Activated T-cell treated with anti-CD3 and anti-CD28 coated beads, Interleukin-2, amount 50 U/mL, for 1 hour (primary cell): Measurements from ENCODE around the gene CDX2.

Source experiments
- DNase-seq: peaks from one replicate; pipeline ENCODE4 v3.0.0-alpha.2; 2020

CDX2 gene

GRCh38 chr13:27978301-27978968 is 9.3 kb upstream of the CDX2 start:
- DNase-seq = no peak

- DNase-seq = no peak
Observed at GRCh38 chr13:27977476-27978300, 8.6 kb upstream of the CDX2 start.

DNA sequence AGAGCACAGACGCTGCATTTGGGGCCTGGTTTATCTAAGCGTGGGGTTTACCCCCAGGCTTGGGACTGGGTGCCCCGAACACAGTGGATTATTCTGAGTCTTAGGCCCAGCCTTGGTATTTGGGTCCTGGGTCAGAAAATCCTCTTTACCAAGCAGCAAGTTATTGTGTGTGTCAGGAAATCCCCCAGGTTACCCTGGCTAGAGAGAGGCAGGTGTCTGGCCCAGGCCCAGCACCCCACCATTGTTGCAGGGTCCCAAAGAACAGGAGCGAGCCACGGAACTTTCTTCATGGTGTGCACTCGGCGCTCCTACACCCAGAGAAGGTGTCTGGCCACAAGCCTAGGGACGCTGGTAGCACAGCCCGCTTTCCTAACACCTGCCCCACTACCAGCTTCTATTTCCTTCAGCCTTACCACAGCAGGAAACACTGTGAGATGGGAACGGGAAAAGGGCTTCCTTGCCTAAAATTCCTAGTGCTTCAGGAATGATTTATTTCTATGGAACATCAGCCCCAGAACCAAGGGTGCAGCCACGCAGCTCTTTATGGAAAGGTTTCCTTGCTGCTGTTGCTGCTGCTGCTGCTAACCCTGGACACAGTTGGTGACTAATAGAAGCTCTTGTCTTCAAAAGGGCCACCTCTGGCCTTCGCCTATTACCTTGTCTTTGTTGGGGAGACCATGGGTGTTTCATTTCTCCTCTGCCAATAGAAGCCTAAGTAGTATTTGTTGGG is 7.4 kb upstream of the CDX2 start:
- no peak for DNase-seq

- no peak for DNase-seq
Observed at GRCh38 chr13:27975564-27976361, 6.6 kb upstream of the CDX2 start.

DNA sequence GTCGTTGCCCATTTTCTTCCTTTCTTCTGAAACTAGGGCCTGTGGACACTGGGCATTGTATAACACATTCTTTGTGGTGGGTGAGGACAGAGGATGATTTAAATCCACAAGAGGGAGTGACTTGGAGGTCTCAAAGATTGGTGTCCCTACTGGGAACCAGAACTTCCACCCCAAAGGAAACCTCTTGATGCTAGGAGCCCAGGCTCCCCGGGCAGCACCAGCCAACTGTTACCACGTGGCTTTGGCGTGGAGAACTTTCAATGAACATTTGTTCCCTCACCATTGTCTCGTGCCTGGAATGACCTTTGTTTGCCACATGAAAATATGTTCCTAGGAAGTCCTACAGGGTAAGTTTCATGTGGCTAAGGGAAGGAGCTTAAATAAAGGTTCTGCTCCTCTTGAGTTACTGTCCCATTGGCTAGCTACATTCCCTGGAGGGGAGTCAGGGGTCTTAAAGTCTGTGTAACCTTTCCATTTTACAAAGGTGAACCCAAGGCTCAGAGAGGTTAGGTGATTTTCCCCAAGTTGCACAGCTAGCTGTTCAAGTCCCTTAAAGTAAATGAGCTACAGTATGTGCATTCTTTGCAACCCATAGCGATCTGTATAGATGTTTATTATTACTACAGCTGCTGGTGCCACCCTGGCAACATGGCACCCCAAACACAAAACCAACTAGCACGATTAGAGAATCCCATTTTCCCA is 5.0 kb upstream of the CDX2 start:
- no peak for DNase-seq

DNA sequence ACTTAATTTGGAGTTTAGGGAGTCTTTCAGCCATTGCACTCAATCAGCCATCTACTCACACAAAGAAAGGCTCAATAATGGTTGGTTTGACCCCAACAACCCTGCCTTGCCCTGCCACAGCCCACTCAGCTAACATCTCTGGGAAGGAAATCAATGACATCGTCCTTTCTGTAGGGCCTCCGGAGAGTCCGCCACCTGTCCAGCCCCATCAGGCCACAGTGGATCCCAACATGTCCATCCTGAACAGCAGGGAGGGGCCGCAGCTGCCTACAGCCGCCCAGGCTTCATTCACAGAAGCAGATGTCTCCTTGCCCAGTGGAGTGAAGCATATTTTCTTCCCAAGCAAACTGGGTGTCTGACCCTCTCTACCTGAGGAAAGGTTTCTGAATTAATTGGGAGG is 4.2 kb upstream of the CDX2 start:
- DNase-seq = no peak

- DNase-seq = no peak
Observed at GRCh38 chr13:27972478-27972820, 3.3 kb upstream of the CDX2 start.

DNA sequence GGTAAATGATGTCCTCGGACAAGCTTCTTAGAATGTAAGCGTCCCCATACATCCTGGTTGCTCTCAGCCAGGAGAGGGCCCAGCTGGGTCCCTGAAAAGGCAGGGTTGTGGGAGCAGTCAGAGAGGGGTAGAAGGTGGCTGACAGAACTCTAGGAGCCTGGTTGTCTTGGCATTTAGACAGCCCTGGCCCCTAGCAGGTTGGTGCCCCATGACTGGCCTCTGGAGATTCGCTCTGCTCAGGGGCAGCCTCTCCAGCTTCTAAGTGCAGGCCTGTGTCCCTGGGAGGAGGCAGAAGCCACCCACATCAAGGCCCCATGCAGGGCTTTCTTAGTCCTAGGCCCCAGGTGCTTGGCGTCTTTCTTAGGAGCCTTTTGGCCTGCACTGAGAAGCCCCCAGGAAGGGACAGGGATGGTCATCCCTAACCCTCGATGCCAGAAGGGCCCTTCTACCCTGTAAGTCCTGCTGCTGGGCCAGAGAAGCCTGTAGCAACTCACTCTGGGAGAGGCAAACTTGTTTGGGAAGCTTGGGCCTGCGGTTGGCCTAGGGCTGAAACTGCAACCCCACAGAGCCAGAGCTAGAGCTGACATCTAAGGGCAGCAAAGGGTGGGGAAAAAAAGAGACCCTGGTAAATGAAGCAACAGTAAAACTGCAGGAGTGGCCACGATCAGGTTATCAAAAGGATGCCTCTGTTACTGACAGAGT is 2.8 kb upstream of the CDX2 start:
- DNase-seq = no peak

GRCh38 chr13:27971236-27971645 is 2.1 kb upstream of the CDX2 start:
- no peak for DNase-seq

DNA sequence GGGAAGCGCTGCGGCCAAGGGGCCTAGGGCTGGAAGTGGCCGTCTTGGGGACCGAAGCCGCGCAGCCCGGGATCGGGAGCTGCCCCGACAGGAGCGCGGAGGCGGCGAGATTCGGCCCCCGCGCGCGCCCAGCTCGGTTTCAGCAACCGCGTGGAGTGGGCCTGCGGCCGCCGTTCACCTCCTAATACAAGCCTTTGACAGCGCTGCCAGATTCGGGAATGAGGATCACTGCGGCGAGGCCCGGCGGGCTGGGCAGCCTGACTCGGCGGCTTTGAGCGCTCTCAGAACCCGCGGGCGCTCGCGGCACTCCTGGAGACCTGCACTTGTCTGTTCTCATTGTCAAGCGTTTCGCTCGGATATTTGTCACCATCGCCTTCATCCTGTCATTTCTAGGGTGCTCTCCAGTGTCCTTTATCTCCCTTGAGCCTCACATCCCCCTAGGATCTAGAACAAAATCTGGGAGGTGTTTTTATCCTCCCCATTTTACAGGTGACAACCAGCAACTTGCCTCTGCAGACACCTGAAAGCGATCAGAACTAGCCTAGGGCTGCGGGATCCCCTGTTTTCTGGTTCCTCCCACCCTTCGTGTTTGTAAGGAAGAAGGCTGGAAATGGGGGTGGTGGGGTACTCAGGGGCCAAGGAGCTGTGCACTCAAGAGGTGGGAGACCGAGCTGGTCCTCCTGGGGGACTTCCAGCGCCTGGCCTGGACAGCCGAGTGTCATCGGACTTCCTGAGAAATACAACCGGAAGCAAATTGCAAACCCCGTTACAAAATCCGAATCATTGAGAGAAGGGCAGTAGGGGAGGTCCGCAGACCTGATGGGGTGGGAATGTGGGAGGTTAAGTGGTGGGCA is 1.5 kb upstream of the CDX2 start:
- no peak for DNase-seq

DNA sequence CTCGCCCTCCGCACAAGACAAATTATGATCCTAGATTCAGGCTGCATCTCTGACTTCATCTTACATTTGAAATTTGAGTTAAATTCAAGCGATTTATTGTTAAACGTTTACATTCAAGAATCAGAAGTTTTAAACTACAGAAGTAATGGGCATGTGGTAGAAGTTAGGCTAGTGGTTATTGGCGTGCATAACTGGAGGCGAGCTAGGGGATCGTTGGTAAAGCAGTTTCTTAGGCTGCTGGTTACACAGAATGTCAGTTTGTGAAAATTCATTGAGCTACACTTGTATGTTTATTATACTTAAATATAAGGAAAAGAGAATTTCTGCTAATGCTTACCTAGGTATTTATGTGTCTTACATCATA is 733 bp upstream of the CDX2 start:
- DNase-seq = no peak

DNA sequence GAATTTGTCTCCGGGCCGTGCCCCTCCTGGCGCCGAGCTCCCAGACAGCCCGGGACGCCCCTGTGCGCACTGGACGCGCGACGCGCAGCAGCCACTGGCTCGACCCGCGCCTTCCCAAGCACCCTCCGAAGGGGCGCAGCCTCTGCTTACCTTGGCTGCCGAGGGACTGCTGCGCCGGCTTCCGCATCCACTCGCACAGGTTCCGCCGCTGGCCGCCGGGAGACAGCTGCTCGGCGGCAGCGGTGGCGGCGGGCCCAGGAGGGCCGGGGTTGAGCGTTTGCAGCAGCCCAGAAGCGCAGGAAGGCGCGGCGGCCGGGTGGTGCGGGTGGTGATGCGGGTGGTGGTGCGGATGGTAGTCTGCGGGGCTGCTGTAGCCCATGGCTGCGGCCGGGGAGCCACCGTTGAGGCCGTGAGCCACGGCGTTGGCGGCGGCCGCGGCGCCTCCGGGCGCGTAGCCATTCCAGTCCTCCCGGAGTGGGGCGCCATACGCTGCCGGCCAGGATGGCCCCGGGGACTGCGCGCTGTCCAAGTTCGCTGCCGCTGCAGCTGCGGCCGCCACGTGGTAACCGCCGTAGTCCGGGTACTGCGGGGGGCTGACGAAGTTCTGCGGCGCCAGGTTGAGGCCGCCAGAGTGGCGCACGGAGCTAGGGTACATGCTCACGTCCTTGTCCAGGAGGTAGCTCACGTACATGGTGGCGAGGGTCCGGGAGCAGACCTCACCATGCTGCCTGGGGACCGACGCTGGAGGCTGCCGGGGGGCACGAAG is 616 bp downstream of the CDX2 start:
- no peak for DNase-seq

DNA sequence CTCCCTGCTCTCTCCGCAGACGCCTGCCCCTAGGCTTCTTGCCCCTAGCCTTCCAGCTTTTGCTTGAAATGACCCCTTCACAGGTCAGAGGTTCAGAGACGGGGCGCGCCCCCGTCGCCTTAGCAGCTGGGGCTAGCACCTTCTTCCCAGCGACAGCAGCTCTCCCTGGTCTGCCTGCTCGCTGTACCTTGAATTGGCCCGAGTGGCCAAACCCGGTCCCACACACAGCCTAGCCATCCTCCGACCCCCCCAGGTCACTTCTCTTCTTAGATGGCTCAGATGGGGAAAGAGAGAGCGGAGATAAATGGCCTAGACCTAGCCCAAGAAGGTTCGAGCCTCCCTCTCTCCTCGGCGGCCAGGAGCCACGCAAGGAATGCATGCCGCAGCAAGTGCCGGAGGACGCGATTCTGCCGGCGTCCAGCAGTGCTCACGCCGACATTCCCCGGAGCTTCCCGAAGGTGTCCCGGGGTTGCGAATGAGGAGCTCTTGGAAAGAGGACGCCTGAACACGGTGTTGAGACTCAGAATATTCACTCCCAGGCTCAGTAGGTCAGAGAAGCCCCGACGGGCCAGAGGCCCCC is 1.3 kb downstream of the CDX2 start:
- no peak for DNase-seq

DNA sequence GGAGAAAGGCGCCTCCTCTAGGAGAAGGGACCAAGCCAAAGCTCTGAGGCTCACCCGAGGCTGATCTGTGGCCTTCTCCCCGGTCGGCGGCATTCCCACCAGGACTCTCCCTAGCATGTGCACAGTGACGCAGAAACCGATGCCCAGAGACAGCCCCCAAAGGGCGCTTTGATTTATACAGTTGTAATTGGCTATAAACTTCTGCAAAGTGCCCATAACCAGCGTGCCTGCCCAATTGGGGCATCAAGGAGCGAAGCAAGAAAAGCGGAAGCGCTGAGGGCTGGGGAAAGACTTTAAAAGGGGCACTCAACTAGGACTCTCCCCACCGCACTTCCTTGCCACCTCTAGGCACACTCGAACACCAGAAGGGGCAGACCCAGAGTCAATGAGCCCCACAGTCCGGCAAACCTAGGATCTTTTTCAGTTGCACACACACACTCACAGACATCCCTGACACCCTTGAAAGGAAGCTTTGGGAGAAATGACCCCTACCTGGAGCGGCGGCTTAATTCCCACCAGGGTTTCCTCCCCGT is 1.8 kb downstream of the CDX2 start:
- DNase-seq = no peak

DNA sequence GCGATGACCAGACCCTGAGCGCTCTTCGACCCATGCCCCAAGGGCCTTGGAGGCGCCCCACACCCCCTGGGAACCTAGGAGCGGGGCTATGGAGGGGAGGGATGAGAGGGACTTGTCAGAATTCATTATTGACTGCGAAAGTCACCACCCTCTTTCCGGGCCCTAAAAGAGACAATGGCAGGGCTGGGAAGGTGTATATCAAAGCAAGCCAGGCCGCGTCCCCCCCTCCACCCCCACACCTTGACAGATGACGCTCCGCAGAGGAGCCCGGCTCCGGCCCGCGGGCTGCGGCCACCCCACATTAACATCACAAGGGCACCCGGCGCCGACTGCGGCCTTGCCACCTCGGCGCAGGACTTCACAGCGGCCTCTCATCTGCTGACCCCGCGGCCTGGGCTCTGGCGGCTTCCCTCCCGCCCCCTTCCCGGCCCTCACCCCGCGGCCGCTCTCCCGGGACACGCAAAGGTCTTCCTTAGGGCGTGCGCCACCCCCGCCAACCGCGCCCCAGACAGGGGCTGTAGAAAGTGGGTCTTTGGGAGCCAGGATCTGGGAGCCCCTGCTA is 2.4 kb downstream of the CDX2 start:
- DNase-seq = no peak

GRCh38 chr13:27965740-27966640 is 3.1 kb downstream of the CDX2 start:
- no peak for DNase-seq

GRCh38 chr13:27965343-27965739 is 3.8 kb downstream of the CDX2 start:
- no peak for DNase-seq

DNA sequence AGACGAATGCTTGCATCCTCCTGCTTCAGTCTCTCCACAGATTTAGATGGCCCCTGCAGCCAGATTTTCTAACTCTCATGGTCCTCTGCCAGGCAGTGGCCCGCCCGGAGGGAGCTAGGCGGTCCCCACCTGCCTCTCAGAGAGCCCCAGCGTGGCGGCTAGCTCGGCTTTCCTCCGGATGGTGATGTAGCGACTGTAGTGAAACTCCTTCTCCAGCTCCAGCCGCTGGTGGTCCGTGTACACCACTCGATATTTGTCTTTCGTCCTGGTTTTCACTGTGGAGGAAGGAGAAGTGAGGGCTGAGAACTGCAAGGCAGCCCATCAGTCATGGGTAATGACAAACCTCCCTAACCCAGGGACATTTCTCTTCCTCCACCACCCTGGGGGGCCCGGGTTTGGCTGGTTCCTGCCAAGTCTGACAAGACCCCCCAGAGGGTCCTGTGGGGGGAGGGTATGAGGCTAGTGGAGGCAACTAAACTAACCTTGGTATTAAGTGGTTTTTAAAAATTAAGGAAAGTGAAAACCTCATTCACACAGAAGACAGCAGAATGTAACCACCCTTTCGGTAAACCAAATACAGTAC is 4.3 kb downstream of the CDX2 start:
- no peak for DNase-seq
